B cell (primary cell): ENCODE data around the gene PHF11. TPM values are rescaled to one million over a fixed set of nuclear protein-coding genes. Genes with fewer than 3 reads are reported as not detected.

Experiments
- ATAC-seq: fragments of 200-7000 bp; cut with Tn5 transposase; one replicate; pipeline ENCODE4 v1.10.0; 2021; ENCODE audit warnings: low read depth, mild to moderate bottlenecking, moderate number of reproducible peaks, moderate library complexity
- CTCF ChIA-PET: fragments of 350-600 bp; sonication (Branson Sonifier 250); formaldehyde crosslinking; loops from one replicate; lab custom pipeline; 2021; ENCODE audit warnings: antibody characterized with exemption, inconsistent platforms; lab: Charles Lee
- POLR2A ChIA-PET: fragments of 350-600 bp; sonication (Branson Sonifier 250); formaldehyde crosslinking; loops from one replicate; lab custom pipeline; 2021; ENCODE audit warnings: antibody characterized with exemption; lab: Charles Lee
- DNase-seq: peaks from one replicate; pipeline ENCODE4 v3.0.0; 2013
- H2AFZ ChIP-seq: 2 replicates; pipeline ENCODE4 v1.6.1; 2012; ENCODE audit warnings: mild to moderate bottlenecking, low read depth, low read length; ENCODE audit not compliant: insufficient read depth, poor library complexity, severe bottlenecking
- H3K27ac ChIP-seq, 2 donors: 1 replicate in 1 of 2; 2 replicates in 1 of 2; pipeline ENCODE4 v1.5.1; 2012 to 2013; ENCODE audit warnings: low read length in 2 of 2, mild to moderate bottlenecking in 2 of 2, moderate library complexity in 1 of 2
- H3K27me3 ChIP-seq, 4 experiments: fragments of 200-600 bp in 1 of 4; sonication (generic) in 1 of 4; replicated peaks in 1 of 4; 1 replicate in 2 of 4; 2 replicates in 2 of 4; pipeline versions ENCODE4 v1.6.1 to v1.7.0; 2013 to 2016; ENCODE audit warnings: low read length in 3 of 4, mild to moderate bottlenecking in 2 of 4, mixed read lengths in 1 of 4, moderate library complexity in 1 of 4; ENCODE audit not compliant: insufficient read depth in 4 of 4, control insufficient read depth in 3 of 4; ENCODE audit errors: control extremely low read depth in 1 of 4
- H3K36me3 ChIP-seq, 2 experiments: replicated peaks in 1 of 2; 1 replicate in 1 of 2; 2 replicates in 1 of 2; pipeline versions ENCODE4 v1.6.1 to v1.7.1; 2013; ENCODE audit warnings: low read length in 1 of 2; ENCODE audit not compliant: insufficient read depth in 2 of 2, control insufficient read depth in 1 of 2; ENCODE audit errors: control extremely low read depth in 1 of 2, extremely low read depth in 1 of 2
- H3K4me1 ChIP-seq, 2 donors: fragments of 200-600 bp in 1 of 2; sonication (generic) in 1 of 2; 1 replicate in 1 of 2; 2 replicates in 1 of 2; pipeline versions ENCODE4 v1.5.1 to v1.6.1; 2013 to 2017; ENCODE audit warnings: low read length in 2 of 2; ENCODE audit not compliant: control insufficient read depth in 2 of 2, insufficient read depth in 2 of 2
- H3K4me2 ChIP-seq: replicated peaks from 2 replicates; pipeline ENCODE3; 2012; ENCODE audit warnings: mild to moderate bottlenecking, low read depth, low read length; ENCODE audit not compliant: poor library complexity, severe bottlenecking
- H3K4me3 ChIP-seq, 5 experiments: fragments of 200-600 bp in 1 of 5; sonication (generic) in 1 of 5; 1 replicate in 3 of 5; 2 replicates in 2 of 5; pipeline versions ENCODE4 v1.5.1 to v1.7.0; 2011 to 2016; ENCODE audit warnings: low read length in 4 of 5, mild to moderate bottlenecking in 4 of 5, low read depth in 2 of 5, control low read depth in 1 of 5, moderate library complexity in 1 of 5; ENCODE audit not compliant: insufficient read depth in 1 of 5; ENCODE audit errors: control extremely low read depth in 1 of 5, extremely low read depth in 1 of 5
- H3K79me2 ChIP-seq: fragments of 200-600 bp; sonication (generic); one replicate; pipeline ENCODE4 v1.6.0; 2016; ENCODE audit warnings: low read length; ENCODE audit not compliant: control insufficient read depth, insufficient read depth
- H3K9ac ChIP-seq: fragments of 200-600 bp; sonication (generic); 2 replicates; pipeline ENCODE4 v1.6.1; 2017; ENCODE audit warnings: mild to moderate bottlenecking, low read length, moderate library complexity
- H3K9me3 ChIP-seq, 3 donors: one replicate each; pipeline versions ENCODE4 v1.6.1 to v1.7.1; 2013; ENCODE audit warnings: low read length in 2 of 3; ENCODE audit not compliant: control insufficient read depth in 2 of 3, insufficient read depth in 1 of 3; ENCODE audit errors: control extremely low read depth in 1 of 3
- H4K20me1 ChIP-seq: 2 replicates; pipeline ENCODE4 v1.6.0; 2012; ENCODE audit warnings: mild to moderate bottlenecking, low read length; ENCODE audit not compliant: insufficient read depth, control insufficient read depth, poor library complexity, severe bottlenecking
- H3K27ac Mint-ChIP-seq: one replicate; pipeline ENCODE4 v1.8.0; 2021; ENCODE audit warnings: mixed read lengths
- H3K27me3 Mint-ChIP-seq: one replicate; pipeline ENCODE4 v1.8.0; 2021; ENCODE audit warnings: mixed read lengths
- H3K4me1 Mint-ChIP-seq: one replicate; pipeline ENCODE4 v1.8.0; 2021; ENCODE audit warnings: mixed read lengths
- H3K4me3 Mint-ChIP-seq: one replicate; pipeline ENCODE4 v1.8.0; 2021; ENCODE audit warnings: mixed read lengths
- H3K9me3 Mint-ChIP-seq: one replicate; pipeline ENCODE4 v1.8.0; 2022; ENCODE audit warnings: mixed read lengths; ENCODE audit not compliant: insufficient read depth
- CTCF ChIP-seq: fragments of 200-600 bp; IDR thresholded peaks from one replicate; pipeline ENCODE4 v1.8.0; 2022; ENCODE audit warnings: antibody characterized with exemption, mild to moderate bottlenecking
- EZH2 ChIP-seq: IDR thresholded peaks from 2 replicates; pipeline ENCODE4 v1.6.1; 2012; ENCODE audit warnings: borderline replicate concordance, low read depth, mild to moderate bottlenecking, moderate library complexity, low read length; ENCODE audit not compliant: insufficient read depth, poor library complexity, severe bottlenecking
- WGBS: methylation state at CpG from one replicate; pipeline ENCODE4 v1.1.5; 2013; ENCODE audit warnings: missing lambda C conversion rate; ENCODE audit not compliant: insufficient coverage; 5-methylcytosine and 5-hydroxymethylcytosine counted together
- intact Hi-C: fragments of 100-400 bp; cut with micrococcal nuclease; formaldehyde crosslinking; loops from one replicate; pipeline ENCODE4 v1.10.0; 2022
- polyA plus RNA-seq: library from polyadenylated mRNA; depleted of rRNA; stranded (reverse); fragments of >200 nt; gene quantifications from 2 replicates; pipeline ENCODE4 v1.2.3, GENCODE V29; 2012
- total RNA-seq, 2 donors: library from RNA; stranded (reverse); fragments of 120-200 nt in 1 of 2; gene quantifications; 1 replicate in 1 of 2; 2 replicates in 1 of 2; pipeline versions ENCODE4 v1.2.3 to v1.2.4, GENCODE V29; 2013 to 2022

PHF11 gene
- total and polyA plus RNA-seq, 2 donors (not counting 1 experiment from before 2014, with no cell fraction given): 79.0 to 176 TPM

DNA sequence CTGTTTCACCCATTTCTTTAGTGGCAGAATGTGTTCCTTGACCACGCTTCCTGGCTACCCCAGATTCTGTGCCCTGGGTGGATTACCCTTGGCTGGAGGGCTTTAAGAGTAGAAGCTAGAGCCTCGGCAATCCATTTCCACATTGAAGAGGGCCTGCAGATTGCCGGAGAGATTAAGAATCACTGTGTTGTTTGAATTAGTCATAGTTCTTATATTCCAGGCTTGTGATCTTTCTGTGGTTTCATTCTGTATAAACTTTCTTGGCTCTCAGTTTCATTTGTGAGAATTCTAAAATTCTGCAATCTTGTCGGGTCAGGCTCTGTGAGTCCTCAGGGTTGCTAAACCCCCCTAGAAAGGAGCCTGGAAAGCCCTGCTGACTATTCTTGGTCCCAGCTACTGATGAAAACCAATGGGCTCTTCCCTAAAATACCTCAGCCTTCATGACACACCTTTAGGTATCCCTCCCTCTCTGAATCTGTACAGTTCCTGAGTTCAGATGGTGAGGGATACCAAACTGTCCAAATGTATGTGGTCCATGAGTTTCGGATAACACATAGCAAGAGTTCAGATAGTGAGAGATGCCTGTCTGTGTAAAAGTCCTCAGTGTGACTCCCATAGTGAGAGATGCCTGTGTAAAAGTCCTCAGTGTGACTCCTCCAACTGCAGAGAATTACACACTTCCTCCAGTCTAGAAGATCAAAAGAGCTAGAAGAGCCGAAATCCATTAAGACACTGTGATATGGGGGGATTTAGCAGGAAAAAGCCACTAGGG lies 4.3 kb downstream of the PHF11 start:
- 94% methylated on average over 4 of the region's 6 CpGs for WGBS
- intact Hi-C loops: loop anchor here (10.0 kb wide), 1 partner anchor 1415 kb away; no protein-coding TSS in a partner anchor
- Histone ChIP-seq H3K27ac (no peak overlapping the region), H3K9ac (no peak overlapping the region), H3K4me2 (no peak overlapping the region), H4K20me1 (no peaks in the 10 kb centered on the region), H3K27me3 (no peaks in the 10 kb centered on the region), H3K4me1 (peaks cover 0 to 15% of the 10 kb centered on the region in 2 donors), H3K36me3 (peaks cover 0 to 23% of the 10 kb centered on the region in 2 experiments), H2AFZ (no peak overlapping the region), H3K79me2 (peaks cover 8% of the 10 kb centered on the region), H3K4me3 (no peak overlapping the region), H3K9me3 (no peaks in the 10 kb centered on the region)
- H3K4me3 Mint-ChIP-seq: no peak overlapping the region
- H3K27ac Mint-ChIP-seq: peak overlapping the region; percentile 28
- CTCF ChIA-PET: no interaction called here
- no peaks in the 10 kb centered on the region for H3K9me3 Mint-ChIP-seq
- no peaks in the 10 kb centered on the region for H3K27me3 Mint-ChIP-seq
- DNase-seq (no peak), ATAC-seq (no peak)
- TF ChIP-seq EZH2 (no peak), CTCF (no peak)
- peaks cover 38% of the 10 kb centered on the region for H3K4me1 Mint-ChIP-seq
- POLR2A ChIA-PET: interaction anchor here (0.7 kb wide), 1 partner anchor 28 kb away, joined by 3 read pairs; no protein-coding TSS in a partner anchor

DNA sequence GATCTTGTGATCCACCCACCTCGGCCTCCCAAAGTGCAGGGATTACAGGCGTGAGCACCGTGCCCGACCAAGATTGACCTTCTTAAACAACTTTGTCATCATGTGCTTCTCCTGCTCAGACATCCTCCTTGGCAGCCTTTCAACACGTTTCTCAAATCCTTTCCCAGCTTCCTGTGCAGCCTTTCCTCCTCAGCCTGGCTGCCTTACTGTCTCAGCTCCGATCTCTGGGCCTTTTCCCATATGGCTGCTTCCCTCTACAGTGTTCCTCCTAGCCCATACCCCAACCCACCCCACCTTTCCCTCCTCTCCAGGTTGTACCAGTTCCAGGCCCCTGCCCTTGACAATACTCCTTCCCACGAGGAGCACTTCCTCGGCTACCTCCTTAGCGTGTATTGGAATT lies 7.2 kb downstream of the PHF11 start:
- 77% methylated on average over 9 of the region's 9 CpGs for WGBS
- no peak overlapping the region for H3K27ac ChIP-seq
- H3K4me1 Mint-ChIP-seq: peaks cover 26% of the 10 kb centered on the region
- TF ChIP-seq EZH2 (no peak), CTCF (no peak)
- no peaks in the 10 kb centered on the region for H4K20me1 ChIP-seq
- no peak overlapping the region for H3K4me2 ChIP-seq
- no peaks in the 10 kb centered on the region for H3K27me3 ChIP-seq
- intact Hi-C loops: no loop called here
- no peak overlapping the region for H2AFZ ChIP-seq
- H3K4me3 Mint-ChIP-seq: no peak overlapping the region
- no peak overlapping the region for H3K4me3 ChIP-seq
- H3K36me3 ChIP-seq: peaks cover 6 to 31% of the 10 kb centered on the region in 2 experiments
- ChIA-PET POLR2A (no interaction called here), CTCF (interaction anchor here (1.6 kb wide), 1 partner anchor 37 kb away, joined by 3 read pairs; no protein-coding TSS in a partner anchor)
- H3K4me1 ChIP-seq: no peaks in the 10 kb centered on the region
- no peak overlapping the region for H3K27ac Mint-ChIP-seq
- ATAC-seq (no peak), DNase-seq (no peak)
- no peaks in the 10 kb centered on the region for H3K9me3 ChIP-seq
- H3K9me3 Mint-ChIP-seq: no peaks in the 10 kb centered on the region
- no peak overlapping the region for H3K9ac ChIP-seq
- H3K27me3 Mint-ChIP-seq: no peaks in the 10 kb centered on the region
- H3K79me2 ChIP-seq: peaks cover 4% of the 10 kb centered on the region
